ENCODE results near the gene TKFC. TPM values are rescaled to one million over a fixed set of nuclear protein-coding genes. Genes with fewer than 3 reads are reported as not detected.

The TKFC gene, protein sequence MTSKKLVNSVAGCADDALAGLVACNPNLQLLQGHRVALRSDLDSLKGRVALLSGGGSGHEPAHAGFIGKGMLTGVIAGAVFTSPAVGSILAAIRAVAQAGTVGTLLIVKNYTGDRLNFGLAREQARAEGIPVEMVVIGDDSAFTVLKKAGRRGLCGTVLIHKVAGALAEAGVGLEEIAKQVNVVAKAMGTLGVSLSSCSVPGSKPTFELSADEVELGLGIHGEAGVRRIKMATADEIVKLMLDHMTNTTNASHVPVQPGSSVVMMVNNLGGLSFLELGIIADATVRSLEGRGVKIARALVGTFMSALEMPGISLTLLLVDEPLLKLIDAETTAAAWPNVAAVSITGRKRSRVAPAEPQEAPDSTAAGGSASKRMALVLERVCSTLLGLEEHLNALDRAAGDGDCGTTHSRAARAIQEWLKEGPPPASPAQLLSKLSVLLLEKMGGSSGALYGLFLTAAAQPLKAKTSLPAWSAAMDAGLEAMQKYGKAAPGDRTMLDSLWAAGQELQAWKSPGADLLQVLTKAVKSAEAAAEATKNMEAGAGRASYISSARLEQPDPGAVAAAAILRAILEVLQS
- polyA plus RNA-seq (ENCODE audit: insufficient read depth in 1 of 5, insufficient read length in 5 of 5, low replicate concordance in 1 of 5), result 10 to 100 TPM; 24.2 to 37.4 (median 35.4) TPM
- long read RNA-seq, donor 1, partial matches to known transcripts, result 0 of 15 reads
- long read RNA-seq, donor 1, other reads (novel, unspliced or antisense), result 13 of 15 reads
- long read RNA-seq, donor 2, result 0 reads
- long read RNA-seq, donor 3, partial matches to known transcripts, result 7 of 8 reads
- long read RNA-seq, donor 3, other reads (novel, unspliced or antisense), result 0 of 8 reads
- long read RNA-seq, donor 4, result 0 reads
- long read RNA-seq, donor 5, full-length matches to known transcripts, result 1 of 1 reads
- long read RNA-seq, donor 5, partial matches to known transcripts, result 0 of 1 reads
- long read RNA-seq, donor 5, other reads (novel, unspliced or antisense), result 0 of 1 reads
- long read RNA-seq, donor 6, full-length matches to known transcripts, result 2 of 7 reads
- long read RNA-seq, donor 6, partial matches to known transcripts, result 0 of 7 reads
- long read RNA-seq, donor 6, other reads (novel, unspliced or antisense), result 5 of 7 reads
- long read RNA-seq, donor 7, result 0 reads
- long read RNA-seq, donor 8, full-length matches to known transcripts, result 3 of 3 reads
- long read RNA-seq, donor 8, partial matches to known transcripts, result 0 of 3 reads
- long read RNA-seq, donor 8, other reads (novel, unspliced or antisense), result 0 of 3 reads

- peak; percentile 93 for DNase-seq
These were observed at the start of gene TKFC, which contains the start of gene DDB1 for GRCh38 chr11:61332797-61333549. Gene TKFC, plus strand, starts transcription at chr11:61333228. Its CDS starts 1,501 bp downstream, at chr11:61334729. Gene DDB1, minus strand, starts transcription at chr11:61333105. Its CDS starts 137 bp downstream, at chr11:61332968.

GRCh38 chr11:61283613-61284012 is 49.4 kb upstream of the TKFC start:
- DNase-seq, result no peak

- DNase-seq, result no peak
These were observed 45.6 kb upstream of the TKFC start for GRCh38 chr11:61287338-61287977.

DNA sequence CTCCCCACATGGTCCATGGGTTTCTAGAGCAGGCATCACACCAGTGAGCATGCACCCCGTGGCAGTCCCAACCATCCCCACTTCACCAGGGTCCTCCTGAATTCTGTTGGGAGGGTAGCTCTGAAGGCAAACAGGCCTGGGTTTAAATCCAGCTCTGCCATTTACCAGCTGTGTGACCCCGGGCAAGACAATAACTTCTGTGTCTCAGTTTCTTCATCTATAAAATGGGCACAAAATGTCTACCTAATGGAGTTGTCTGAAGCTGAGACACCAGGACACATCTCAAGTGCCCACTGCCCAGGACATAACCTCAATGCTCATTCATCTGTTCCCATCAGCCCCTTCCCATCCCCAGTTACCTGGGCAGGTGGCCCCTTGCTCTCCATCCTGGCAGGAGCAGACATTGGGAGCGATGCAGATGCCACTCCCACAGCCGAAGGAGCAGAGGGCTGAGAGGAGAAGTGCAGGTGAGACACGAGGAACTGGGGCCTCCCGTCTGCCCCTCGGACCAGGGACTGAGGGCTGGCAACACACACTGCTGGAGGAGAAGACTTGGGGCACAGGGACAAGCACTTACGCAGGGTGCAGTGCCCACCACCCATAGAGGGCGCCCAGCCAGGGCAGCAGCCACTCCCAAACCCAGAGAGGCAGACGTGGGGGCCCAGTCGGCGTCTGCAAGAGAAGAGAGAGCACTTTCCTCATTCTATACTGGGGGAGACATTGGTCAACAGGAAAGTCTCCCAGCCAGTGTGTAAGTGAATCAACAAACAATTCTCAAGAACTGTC is 41.9 kb upstream of the TKFC start:
- DNase-seq, result no peak

DNA sequence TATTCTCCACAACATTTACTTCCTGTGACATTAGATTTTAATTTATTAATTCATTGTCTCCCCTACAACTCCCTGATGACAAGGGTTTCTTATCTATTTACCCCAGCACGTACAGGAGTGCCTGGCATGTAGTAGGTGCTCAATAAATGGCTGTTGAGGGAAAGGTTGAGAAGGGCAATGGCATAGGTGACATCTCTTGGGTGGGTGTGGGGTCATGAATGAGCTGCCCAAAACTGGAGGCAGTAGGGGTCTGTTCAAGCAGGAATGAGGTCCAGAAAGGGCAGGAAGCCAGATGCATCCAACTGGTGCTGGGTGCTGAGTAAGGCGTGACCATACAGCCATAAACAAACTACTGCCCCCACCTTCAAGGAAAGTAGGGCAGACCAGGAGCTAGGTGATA is 40.7 kb upstream of the TKFC start:
- DNase-seq, result no peak

DNA sequence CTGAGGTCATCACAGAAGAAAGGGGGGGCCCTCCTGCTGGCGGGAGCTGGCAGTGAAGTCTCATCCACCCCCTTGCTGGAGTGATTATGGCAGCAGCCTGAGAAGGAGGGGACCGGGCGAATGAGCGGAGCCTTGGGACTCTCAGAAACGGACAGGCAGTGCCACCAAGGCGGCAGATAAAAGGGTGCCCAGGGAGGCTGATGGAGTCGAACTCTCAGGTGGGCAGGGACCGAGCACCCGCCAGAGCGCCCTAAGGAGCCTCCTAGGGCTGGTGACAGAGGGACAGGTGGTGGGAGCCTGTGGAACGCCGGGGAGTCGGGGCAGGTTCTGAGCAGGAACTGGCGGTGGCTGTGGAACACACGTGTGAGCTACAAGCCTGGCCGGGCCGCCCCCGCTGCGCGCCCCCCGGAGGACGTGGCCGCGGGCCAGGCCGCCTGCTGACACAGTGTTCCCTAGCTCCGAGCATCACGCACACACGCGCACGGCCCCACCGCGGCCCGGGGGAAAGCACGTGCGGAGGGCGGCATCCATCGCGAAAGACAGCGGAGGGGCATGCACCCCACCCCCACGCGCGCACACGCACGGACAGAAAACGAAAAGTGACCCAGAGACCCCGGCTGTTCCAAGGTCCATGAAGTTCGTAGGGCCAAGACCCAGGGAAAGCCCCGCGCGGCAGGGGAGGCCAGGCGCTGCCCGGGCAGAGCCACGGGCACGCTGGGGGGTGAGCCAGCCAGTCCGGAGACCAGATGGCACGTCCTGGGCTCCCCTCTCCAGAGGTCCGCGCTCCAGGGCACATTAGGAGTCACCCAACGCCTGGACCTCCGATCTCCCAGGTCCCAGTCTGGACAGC is 38.9 kb upstream of the TKFC start:
- DNase-seq, result peak; percentile 54 to 56

GRCh38 chr11:61294717-61295595 is 38.1 kb upstream of the TKFC start, which contains the start of gene VWCE:
Gene VWCE, minus strand, starts transcription at chr11:61295316. Its CDS starts 279 bp downstream, at chr11:61295037.
- DNase-seq, result peak; percentile 52 to 56

DNA sequence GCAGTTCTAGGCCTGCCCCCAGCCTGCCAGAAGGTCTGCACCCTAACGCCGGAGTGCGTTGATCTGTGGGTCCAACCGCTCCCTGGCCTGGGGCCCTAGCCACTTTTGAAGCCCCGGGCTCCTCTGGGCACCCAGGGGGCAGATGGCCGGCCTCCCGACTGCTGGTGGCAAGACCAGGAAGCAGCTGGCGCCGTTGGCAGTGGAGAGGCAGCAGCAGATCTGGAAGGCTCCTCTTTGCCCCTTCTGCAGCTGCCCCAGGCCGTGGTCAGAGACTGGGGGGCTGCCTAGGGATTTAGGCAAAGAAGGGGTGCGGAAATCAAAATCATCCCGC is 37.5 kb upstream of the TKFC start:
- no peak for DNase-seq

DNA sequence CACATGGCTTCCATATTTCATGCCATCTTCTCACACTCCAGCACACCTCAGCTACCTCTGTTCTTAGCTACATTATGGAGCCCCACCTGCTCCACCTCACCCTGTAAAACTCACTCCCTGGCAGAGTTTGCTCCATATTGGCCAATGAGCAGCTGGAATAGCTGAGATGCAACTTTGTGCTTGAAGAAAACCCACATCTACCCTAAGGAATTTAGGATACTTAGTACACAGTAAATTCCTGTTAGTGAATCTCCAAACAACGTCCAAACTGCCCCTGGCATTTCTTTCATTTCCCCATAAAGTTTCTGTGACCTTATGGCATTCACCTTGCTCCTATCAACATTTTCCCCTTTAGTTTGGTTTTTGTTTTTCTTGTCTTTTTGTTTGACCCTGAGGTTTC is 35.7 kb upstream of the TKFC start:
- DNase-seq, result no peak

DNA sequence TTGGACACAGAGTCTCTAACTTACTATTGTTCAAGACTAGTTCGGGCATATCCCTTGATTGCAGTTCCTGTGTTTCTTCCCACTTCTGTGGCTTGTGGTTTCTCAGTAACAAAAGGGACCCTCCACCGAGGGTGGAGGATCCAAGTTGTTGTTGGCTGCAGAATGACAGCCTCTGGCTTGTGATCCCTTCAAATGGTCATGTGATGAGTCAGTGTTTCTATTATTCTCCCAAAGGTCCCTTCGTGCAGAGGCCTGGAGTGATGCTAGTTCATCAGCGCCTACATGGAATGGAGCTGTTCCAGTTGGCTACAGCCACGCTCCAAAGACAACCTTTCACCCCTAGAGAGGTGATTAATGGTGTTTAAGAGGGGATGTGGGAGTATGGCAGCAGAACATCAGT is 35.3 kb upstream of the TKFC start:
- no peak for DNase-seq

DNA sequence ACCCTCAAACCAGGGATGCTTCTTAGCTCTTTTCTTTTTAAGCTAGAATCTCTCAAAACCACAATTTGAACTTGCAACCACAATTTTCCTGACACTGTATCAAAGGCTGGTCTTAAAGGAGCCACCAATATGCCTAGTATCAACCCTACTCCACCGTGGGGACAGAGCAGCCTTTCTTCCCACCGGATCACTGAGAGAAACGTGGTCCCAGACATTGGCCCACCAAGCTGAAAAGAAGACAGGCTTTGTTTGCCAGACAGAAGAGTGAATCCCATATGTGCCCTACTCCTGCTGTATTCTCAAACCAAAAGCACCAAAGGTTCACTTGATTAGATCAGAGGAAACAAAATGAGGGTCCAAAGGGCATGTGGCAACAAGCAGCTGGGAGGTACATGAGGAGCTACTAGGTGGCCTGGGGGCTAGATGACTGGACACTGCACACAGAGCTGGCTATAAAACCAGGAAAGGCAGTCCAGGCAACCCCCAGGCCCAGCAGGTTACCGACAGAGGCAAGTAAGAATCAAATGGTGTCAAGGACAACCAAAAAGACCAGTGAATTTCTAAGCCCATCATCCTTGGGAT is 34.3 kb upstream of the TKFC start:
- DNase-seq, result no peak

DNA sequence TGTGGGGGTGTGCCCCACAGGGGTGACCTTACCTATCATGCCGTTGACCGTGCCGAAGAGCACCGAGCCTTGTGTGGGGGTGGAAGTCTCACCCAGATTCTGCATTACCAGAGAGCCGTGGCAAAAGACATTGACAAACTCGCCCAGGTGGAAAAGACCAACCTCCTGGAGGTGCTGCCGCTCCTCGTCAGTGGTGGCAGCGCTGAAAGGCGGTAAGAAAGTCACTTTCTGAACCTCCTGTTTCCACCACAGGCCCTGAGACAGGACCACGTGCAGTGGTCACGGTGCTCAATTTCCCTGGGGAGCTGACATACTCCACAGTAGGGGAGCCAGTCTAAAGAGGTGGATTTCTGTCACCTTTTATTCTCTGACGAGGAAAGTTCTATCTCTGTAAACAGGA is 30.5 kb upstream of the TKFC start:
- no peak for DNase-seq

DNA sequence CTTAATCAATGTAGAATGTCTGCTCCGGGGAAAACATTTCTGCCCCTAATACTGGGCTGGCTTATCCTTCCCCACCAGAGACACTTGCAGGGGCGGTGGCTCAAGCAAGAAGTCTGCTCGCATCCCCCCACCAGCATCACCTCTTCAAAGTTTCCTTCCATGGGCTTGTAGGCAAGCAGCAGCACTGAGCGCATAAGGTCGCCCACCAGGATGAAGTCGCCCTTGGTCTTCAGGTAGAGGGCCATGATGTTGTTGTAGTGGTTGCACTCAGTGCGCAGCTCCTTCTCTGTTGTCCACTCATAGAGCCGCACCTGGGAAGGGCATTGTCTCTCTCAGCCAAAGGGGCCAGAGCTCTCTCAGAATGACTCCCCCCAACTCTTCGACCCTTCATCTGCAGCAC is 29.3 kb upstream of the TKFC start:
- DNase-seq, result no peak

DNA sequence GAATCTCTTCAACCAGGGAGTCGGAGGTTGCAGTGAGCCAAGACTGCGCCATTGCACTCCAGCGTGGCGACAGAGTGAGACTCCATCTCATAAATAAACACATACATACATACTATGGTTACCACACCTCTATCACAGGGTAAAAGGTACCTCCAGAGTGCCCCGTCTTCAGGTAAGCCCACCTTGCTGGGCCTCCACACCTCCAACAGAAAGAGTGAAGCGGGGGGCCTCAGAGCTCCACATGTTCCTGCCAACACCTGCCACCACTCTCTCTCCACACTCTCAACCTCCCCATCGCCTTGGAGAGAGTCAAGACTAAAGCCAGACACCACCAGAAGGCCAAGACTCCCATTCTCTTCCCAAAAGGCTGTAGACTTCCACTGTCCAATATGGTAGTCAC is 27.6 kb upstream of the TKFC start:
- no peak for DNase-seq

DNA sequence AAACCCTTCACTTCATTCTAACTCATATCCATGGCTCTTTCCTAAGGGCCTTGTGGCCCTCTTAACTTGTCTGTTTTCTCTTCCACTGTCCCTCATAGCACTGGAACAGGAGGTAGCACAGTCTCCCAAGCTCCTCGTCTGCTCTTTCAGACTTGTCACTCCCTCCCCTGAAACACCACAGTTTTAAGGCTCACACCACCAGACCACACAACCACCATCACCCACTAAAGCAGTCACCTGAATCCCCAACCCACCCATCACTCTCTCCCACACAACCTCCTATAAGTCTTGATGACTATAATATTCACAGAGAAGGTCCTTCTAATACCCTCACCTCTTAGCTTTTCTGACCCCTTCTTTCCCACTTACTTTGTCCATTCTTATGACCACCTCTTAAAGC is 26.8 kb upstream of the TKFC start:
- DNase-seq, result no peak

DNA sequence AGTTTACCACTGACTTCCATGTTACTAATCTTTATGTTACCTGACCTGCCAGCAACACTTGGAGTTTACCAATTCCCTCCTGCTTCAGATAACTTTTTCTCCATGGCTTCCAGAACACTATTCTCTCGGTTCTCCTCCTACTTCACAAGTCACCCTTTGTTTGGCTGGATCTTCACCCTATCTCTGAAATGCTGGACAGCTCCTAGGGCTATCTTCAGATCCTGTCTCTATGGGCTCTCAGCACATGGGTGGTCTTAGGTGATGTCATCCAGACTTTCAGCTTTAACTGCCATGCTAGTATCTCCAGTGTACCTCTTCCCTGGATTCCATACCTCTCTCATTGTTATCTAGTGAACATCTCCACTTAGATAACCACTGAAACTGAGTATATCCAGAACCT is 25.7 kb upstream of the TKFC start:
- DNase-seq, result no peak

- DNase-seq, result no peak
These were observed 23.9 kb upstream of the TKFC start for GRCh38 chr11:61309141-61309540.
